DMS53 (cell line): ENCODE results near the gene KCNJ1.

Experiments
- DNase-seq: peaks from one replicate; lab custom pipeline; 2025; lab: John Stamatoyannopoulos, UW

Gene KCNJ1

GRCh38 chr11:128867277-128867676 lies at the start of gene KCNJ1:
Gene KCNJ1, minus strand, starts transcription at chr11:128867296. Its CDS starts 27,053 bp downstream, at chr11:128840243.
- DNase-seq, result peak; percentile 56

GRCh38 chr11:128916681-128917080 lies 49.6 kb upstream of the KCNJ1 start:
- DNase-seq, result no peak

GRCh38 chr11:128916037-128916572 lies 49.0 kb upstream of the KCNJ1 start:
- DNase-seq, result no peak

GRCh38 chr11:128915149-128915521 lies 48.0 kb upstream of the KCNJ1 start:
- no peak for DNase-seq

- no peak for DNase-seq
These were observed 47.4 kb upstream of the KCNJ1 start for GRCh38 chr11:128914216-128915148.

- no peak for DNase-seq
These were observed 46.7 kb upstream of the KCNJ1 start for GRCh38 chr11:128913806-128914205.

- no peak for DNase-seq
These were observed 44.6 kb upstream of the KCNJ1 start for GRCh38 chr11:128911701-128912100.

GRCh38 chr11:128911239-128911638 lies 44.1 kb upstream of the KCNJ1 start:
- no peak for DNase-seq

GRCh38 chr11:128910576-128910975 lies 43.5 kb upstream of the KCNJ1 start:
- no peak for DNase-seq

GRCh38 chr11:128909438-128910125 lies 42.5 kb upstream of the KCNJ1 start:
- no peak for DNase-seq

- DNase-seq, result no peak
These were observed 41.5 kb upstream of the KCNJ1 start for GRCh38 chr11:128908391-128909246.

- DNase-seq, result no peak
These were observed 40.5 kb upstream of the KCNJ1 start for GRCh38 chr11:128907585-128907984.

GRCh38 chr11:128906185-128907050 lies 39.3 kb upstream of the KCNJ1 start:
- no peak for DNase-seq

GRCh38 chr11:128905345-128906184 lies 38.5 kb upstream of the KCNJ1 start:
- peak; percentile 90 for DNase-seq

- peak; percentile 58 for DNase-seq
These were observed 37.7 kb upstream of the KCNJ1 start for GRCh38 chr11:128904656-128905344.

GRCh38 chr11:128904303-128904655 lies 37.2 kb upstream of the KCNJ1 start:
- DNase-seq, result no peak

- DNase-seq, result no peak
These were observed 36.4 kb upstream of the KCNJ1 start for GRCh38 chr11:128903248-128904061.

- no peak for DNase-seq
These were observed 35.5 kb upstream of the KCNJ1 start for GRCh38 chr11:128902515-128903066.
